Measurements from ENCODE around the gene CDH13. TPM values are rescaled to one million over a fixed set of nuclear protein-coding genes. Genes with fewer than 3 reads are reported as not detected.

The CDH13 gene
- total and polyA plus RNA-seq, 2 donors (not counting 3 experiments of a cell fraction or from before 2014, with no cell fraction given): 96.6 to 124 TPM

GRCh38 chr16:82848013-82848412 is 221.2 kb downstream of the CDH13 start:
- H3K9me3 ChIP-seq (replicated peaks; ENCODE audit: control insufficient read depth, insufficient read depth, low read length): no peaks in the 10 kb centered on the region
- FAIRE-seq (no peak), DNase-seq (ENCODE audit: low read depth, low spot score) (no peak)
- H3K36me3 ChIP-seq (ENCODE audit: control insufficient read depth in 2 of 2, extremely low read depth in 1 of 2, insufficient read depth in 2 of 2, low read length in 2 of 2): no peaks in the 10 kb centered on the region
- ChIA-PET CTCF (no interaction called here), POLR2A (no interaction called here)
- no peaks in the 10 kb centered on the region for H4K20me1 ChIP-seq (replicated peaks; ENCODE audit: control insufficient read depth, extremely low read depth, insufficient read depth, low read length)
- H3K9ac ChIP-seq (replicated peaks; ENCODE audit: extremely low read depth, insufficient read depth, low read length): no peak overlapping the region
- no peaks in the 10 kb centered on the region for H3K4me1 ChIP-seq (ENCODE audit: control insufficient read depth, extremely low read depth, insufficient read depth, low read length)
- no TSS peak for BruUV-seq (replicated peaks)
- dilution Hi-C loops (cut with MboI; ENCODE audit: extremely low pct_ligation_motif_present, low sequenced_read_pairs): no loop called here
- no peaks in the 10 kb centered on the region for H3K27me3 ChIP-seq (ENCODE audit: control insufficient read depth in 2 of 2, insufficient read depth in 2 of 2, low read length in 2 of 2)
- no peak overlapping the region for H3K4me2 ChIP-seq (ENCODE audit: insufficient read depth, low read length)
- no peak overlapping the region for H3K27ac ChIP-seq (ENCODE audit: insufficient read depth, low read depth, low read length)
- no peaks in the 10 kb centered on the region for H3K79me2 ChIP-seq (ENCODE audit: control insufficient read depth, insufficient read depth, low read length)
- intact Hi-C loops (cut with micrococcal nuclease): no loop called here
- no peak overlapping the region for H2AFZ ChIP-seq (ENCODE audit: low read depth, low read length)
- TF ChIP-seq CTCF (IDR thresholded peaks at IDR 0.05; ENCODE audit: extremely low read depth in 1 of 2, insufficient read depth in 1 of 2, low read depth in 1 of 2, low read length in 2 of 2): no peak
- H3K9me1 ChIP-seq (replicated peaks; ENCODE audit: control insufficient read depth, extremely low read depth, insufficient read depth, low read length): no peaks in the 10 kb centered on the region
- no peak overlapping the region for H3K4me3 ChIP-seq (replicated peaks in 1 of 3; ENCODE audit: insufficient read depth in 1 of 3, low read depth in 1 of 3, low read length in 3 of 3)

DNA sequence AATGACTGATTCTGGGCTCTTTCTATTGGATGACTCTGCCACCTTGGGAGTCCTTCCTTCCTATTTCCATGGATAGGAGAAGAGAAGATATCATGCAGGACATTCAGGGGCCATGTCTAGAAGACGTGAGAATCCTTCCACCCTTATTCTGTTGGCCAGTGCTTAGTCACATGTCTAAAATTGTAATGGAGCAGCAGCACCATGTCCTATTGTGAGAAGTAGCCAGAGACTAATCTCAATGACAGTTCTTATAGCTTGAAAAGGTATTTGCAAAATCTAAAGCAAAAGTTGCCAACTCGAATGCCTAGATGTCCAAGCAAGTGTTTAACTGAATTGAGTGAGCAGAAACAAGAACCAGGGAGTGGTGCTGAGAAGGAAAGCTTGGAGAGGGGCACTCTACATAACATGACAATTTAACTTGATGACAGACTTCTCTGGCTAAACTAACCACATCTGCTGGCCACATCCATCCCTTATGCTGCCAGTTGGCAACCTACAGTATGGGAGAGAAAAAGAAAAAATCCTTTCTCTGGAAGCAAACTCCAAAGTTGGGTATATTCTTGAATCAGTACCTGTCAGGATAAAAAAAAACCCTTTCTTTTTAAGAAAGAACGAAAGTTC is 225.7 kb downstream of the CDH13 start:
- Histone ChIP-seq H4K20me1 (replicated peaks; ENCODE audit: control insufficient read depth, extremely low read depth, insufficient read depth, low read length) (no peaks in the 10 kb centered on the region), H3K79me2 (ENCODE audit: control insufficient read depth, insufficient read depth, low read length) (no peaks in the 10 kb centered on the region), H3K27me3 (ENCODE audit: control insufficient read depth in 2 of 2, insufficient read depth in 2 of 2, low read length in 2 of 2) (no peaks in the 10 kb centered on the region), H2AFZ (ENCODE audit: low read depth, low read length) (no peak overlapping the region), H3K9me1 (replicated peaks; ENCODE audit: control insufficient read depth, extremely low read depth, insufficient read depth, low read length) (no peaks in the 10 kb centered on the region), H3K9me3 (replicated peaks; ENCODE audit: control insufficient read depth, insufficient read depth, low read length) (no peaks in the 10 kb centered on the region), H3K4me1 (ENCODE audit: control insufficient read depth, extremely low read depth, insufficient read depth, low read length) (no peaks in the 10 kb centered on the region), H3K36me3 (ENCODE audit: control insufficient read depth in 2 of 2, extremely low read depth in 1 of 2, insufficient read depth in 2 of 2, low read length in 2 of 2) (no peaks in the 10 kb centered on the region), H3K27ac (ENCODE audit: insufficient read depth, low read depth, low read length) (no peak overlapping the region), H3K4me3 (replicated peaks in 1 of 3; ENCODE audit: insufficient read depth in 1 of 3, low read depth in 1 of 3, low read length in 3 of 3) (no peak overlapping the region), H3K9ac (replicated peaks; ENCODE audit: extremely low read depth, insufficient read depth, low read length) (no peak overlapping the region), H3K4me2 (ENCODE audit: insufficient read depth, low read length) (no peak overlapping the region)
- dilution Hi-C loops (cut with MboI; ENCODE audit: extremely low pct_ligation_motif_present, low sequenced_read_pairs): no loop called here
- TF ChIP-seq POLR2AphosphoS5 (IDR thresholded peaks at IDR 0.05; ENCODE audit: insufficient read depth, low read depth, low read length) (no peak), JUN (IDR thresholded peaks at IDR 0.05; ENCODE audit: borderline replicate concordance, insufficient read depth, insufficient read length, low read depth) (no peak), GATA2 (IDR thresholded peaks at IDR 0.05; ENCODE audit: insufficient read depth, insufficient read length, low read depth, low read length) (no peak), EZH2 (IDR thresholded peaks at IDR 0.05; ENCODE audit: borderline replicate concordance, low read depth, low read length, severe bottlenecking) (no peak), FOS (IDR thresholded peaks at IDR 0.05; ENCODE audit: borderline replicate concordance, insufficient read depth, low read length) (no peak), POLR2A (IDR thresholded peaks at IDR 0.05; ENCODE audit: low read depth, low read length) (no peak), MYC (IDR thresholded peaks at IDR 0.05; ENCODE audit: low read depth, low read length) (no peak), CTCF (IDR thresholded peaks at IDR 0.05; ENCODE audit: extremely low read depth in 1 of 2, insufficient read depth in 1 of 2, low read depth in 1 of 2, low read length in 2 of 2) (no peak)
- TF ChIP-seq, protein P1, sequence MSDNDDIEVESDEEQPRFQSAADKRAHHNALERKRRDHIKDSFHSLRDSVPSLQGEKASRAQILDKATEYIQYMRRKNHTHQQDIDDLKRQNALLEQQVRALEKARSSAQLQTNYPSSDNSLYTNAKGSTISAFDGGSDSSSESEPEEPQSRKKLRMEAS (IDR thresholded peaks at IDR 0.05; ENCODE audit: insufficient read depth, insufficient read length): no peak
- ChIA-PET POLR2A (no interaction called here), CTCF (no interaction called here)
- no peak for FAIRE-seq
- no peak for DNase-seq (ENCODE audit: low read depth, low spot score)
- intact Hi-C loops (cut with micrococcal nuclease): no loop called here
- no TSS peak for BruUV-seq (replicated peaks)

Measured in endothelial cell of umbilical vein (primary cell).